HG03097 (cell line): ENCODE data around the gene GLCE.
"Not testable (repeated sequence)": the region's sequence is repeated elsewhere in the genome, so short reads cannot be mapped to it uniquely, and the experiment has no call there.

Experiments used
- ATAC-seq: cut with Tn5 transposase; IDR thresholded peaks from one replicate; pipeline ENCODE4 v1.9.1; 2021; ENCODE audit not compliant: unreplicated experiment, low FRiP score

GLCE gene

GRCh38 chr15:69244798-69245197 is 84.4 kb downstream of the GLCE start:
- ATAC-seq: no peak

GRCh38 chr15:69253156-69253555 is 92.7 kb downstream of the GLCE start:
- ATAC-seq: no peak

- no peak for ATAC-seq
Observed at GRCh38 chr15:69265347-69265955, 105.0 kb downstream of the GLCE start.

GRCh38 chr15:69271217-69271616 is 110.8 kb downstream of the GLCE start:
- no peak for ATAC-seq

DNA sequence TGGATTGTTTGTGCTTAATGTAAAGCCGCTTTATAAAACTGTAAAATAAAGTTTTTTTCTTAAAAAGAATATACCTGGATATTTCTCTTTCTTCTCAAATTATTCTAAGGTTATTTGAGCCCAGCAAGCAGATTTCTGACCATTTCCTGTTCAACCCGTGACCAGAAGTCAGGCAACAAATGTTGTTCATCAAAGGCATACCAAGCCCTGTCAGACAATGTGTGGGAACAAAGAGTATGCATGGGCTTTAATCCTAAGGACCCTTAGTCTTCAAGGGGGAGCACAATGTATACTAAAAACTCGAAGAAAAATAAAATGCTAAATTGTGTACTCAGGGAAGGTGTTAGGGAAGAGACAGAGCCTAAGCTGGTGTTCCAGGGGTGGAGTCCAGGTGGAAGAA is 111.7 kb downstream of the GLCE start:
- ATAC-seq: no peak

DNA sequence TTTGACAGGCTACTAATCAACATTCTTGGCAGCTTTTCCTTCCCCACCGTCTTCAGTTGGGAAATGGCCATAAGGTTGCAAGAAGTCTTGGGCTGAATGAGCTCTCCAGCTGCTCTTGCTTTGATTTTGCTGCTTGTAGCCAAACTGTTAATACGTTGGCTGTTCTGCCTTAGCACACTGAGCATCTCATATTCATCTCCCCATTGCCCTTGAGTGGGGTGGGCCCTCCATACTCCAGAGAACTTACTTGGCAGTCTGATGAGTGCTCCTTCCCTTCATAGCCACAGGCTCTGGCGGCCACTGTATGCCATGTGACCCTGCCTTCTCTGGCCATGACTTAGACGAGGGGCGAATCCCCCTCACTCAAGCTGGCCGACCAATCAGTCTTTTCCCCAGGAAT is 112.5 kb downstream of the GLCE start:
- no peak for ATAC-seq

DNA sequence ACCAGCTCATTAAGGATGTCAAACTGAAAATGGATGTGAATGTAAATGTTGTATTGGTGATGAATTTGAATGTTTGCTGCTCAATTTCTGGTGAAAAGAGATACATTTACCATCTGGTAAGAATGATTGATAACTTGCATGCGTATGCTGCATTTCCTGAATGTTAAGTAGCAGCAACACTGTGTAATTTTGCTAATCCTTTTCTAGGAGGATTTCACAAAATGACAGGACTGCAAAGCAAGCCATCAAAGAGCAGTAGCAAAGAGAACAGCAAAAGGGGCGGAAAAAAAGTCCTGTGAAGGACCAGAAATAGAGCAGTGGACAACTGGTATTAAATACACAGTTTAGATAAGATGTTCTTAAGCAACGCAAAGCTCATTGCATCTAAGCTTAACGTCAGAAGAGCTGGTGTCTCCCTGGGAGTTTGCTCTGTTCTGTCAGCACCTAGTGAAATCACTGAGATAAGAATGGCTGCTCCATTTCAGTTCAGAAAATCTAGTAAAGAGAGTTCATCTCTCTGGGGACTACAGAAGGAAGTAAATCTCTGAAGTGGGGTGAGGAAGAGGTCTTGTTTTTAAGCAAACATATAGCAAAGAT is 114.7 kb downstream of the GLCE start:
- ATAC-seq: no peak

- no peak for ATAC-seq
Observed at GRCh38 chr15:69275933-69276560, 115.6 kb downstream of the GLCE start.

DNA sequence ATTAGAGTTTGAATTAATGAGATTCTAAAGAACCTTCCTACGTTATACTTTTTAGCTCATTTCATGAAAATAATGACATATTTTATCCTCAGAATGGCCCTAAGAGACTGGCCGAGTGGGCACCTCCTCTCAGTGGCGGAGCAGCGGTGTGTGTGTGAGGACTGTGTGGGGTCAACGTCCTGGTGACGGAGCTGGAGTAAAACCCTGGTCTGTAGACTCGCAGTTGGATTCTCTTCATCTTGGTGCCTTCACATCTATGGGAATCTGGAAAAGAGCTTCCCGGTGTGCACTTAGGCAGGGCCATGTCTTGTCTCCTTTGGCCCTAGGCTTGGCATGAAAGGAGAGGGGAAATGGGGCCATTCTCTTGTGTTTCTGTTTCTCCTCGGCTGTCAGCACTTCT is 116.9 kb downstream of the GLCE start:
- no peak for ATAC-seq

- ATAC-seq: no peak
Observed at GRCh38 chr15:69279636-69280035, 119.2 kb downstream of the GLCE start.

- ATAC-seq: no peak
Observed at GRCh38 chr15:69280783-69281182, 120.3 kb downstream of the GLCE start.

DNA sequence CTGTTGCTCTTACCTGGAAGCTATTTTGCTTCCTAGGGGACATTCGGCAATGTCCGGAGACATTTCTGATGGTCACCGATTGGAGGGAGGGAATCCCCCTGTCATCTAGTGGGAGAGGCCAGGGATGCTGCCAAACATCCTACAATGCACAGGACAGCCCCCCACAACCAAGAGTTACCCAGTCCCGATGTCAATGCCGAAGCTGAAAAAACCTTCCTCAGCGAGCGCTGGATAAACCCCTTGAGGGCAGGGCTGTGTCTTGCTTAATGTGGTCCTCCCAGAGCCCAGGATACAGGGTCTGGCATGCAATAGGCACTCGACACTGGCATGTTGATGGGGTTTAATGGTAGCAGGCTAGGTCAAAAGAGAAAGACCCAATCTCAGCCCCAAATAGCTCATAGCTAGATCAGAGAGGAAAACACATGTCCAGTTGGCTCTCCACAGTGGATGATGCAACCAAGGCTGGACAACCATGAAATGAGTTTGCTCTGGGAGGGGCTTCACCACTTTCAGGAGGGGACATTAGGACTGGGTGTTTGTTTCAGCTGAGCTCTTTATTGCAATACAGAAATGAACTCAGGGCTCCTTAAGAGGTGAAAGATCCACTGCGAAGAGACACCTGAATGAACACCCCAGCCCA is 121.8 kb downstream of the GLCE start:
- ATAC-seq: no peak

DNA sequence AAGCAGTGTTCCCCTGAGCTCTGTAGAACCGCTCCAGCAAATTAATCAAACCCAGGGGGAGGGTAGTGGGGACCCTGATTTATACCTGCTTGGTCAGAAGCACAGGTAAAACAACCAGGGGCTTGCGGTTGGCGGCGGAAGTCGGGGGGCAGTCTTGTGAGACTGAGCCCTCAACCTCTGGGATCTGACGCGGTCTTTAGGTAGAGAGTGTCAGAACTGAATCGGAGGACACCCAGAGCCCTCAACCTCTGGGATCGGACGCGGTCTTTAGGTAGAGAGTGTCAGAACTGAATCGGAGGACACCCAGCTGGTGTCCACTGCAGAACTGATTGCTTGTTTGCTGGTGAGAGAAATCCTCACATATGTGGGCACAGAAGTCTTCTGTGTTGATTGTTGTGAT is 125.4 kb downstream of the GLCE start:
- no peak for ATAC-seq

DNA sequence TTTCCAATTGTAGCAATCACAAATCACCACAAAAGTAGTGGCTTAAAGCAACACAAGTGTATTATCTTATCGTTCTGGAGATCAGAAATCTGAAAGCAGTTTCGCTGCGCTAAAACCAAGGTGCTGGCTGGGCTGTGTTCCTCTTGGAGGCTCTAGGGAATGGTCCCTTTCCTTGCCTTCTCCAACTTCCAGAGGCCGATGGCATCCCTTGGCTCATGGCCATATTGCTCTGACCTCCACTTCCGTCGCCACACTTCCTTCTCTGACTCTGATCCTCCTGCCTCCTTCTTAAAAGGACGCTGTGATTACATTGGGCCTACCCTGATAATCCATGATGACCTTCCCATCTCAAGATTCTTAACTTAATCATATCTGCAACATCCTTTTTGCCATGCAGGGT is 127.6 kb downstream of the GLCE start:
- ATAC-seq: no peak

GRCh38 chr15:69288531-69289341 is 128.3 kb downstream of the GLCE start:
- no peak for ATAC-seq

DNA sequence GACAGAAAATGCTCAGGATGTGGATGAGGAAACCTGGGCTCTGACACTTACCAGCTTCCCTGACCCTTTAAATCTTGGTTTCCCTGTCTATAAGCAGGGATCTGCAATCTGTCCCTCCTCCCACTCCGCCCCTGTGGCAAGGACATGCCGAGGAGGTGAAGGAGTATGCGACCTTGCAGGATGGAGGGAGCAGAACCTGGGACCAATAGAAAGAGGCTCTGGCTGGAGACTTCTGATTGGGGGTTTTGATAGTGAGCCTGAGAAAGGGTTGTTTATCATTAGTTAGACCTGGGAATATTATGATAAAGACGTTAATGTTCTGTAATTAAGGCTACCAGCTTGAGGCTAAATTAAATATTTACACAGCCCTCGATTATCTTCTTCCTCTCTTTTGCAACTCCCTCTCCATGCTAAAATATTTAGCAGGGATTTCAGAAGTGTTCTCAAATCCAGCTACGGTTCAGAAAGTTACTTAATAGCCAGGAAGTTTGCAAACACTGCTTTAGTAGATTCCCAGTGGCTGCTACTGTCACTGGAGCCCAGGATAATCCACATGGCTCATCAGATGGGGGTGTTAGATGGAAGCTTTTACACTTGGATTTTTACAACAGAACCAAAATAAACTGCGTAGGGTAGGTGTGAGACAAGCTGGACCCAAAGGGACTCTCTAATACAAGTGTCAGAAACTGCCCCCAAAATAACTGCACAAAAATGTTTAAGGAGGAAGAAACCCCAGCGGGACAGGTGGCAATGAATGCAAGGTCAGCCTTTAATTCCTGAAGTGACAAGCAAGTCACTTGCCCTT is 129.1 kb downstream of the GLCE start:
- ATAC-seq: no peak

DNA sequence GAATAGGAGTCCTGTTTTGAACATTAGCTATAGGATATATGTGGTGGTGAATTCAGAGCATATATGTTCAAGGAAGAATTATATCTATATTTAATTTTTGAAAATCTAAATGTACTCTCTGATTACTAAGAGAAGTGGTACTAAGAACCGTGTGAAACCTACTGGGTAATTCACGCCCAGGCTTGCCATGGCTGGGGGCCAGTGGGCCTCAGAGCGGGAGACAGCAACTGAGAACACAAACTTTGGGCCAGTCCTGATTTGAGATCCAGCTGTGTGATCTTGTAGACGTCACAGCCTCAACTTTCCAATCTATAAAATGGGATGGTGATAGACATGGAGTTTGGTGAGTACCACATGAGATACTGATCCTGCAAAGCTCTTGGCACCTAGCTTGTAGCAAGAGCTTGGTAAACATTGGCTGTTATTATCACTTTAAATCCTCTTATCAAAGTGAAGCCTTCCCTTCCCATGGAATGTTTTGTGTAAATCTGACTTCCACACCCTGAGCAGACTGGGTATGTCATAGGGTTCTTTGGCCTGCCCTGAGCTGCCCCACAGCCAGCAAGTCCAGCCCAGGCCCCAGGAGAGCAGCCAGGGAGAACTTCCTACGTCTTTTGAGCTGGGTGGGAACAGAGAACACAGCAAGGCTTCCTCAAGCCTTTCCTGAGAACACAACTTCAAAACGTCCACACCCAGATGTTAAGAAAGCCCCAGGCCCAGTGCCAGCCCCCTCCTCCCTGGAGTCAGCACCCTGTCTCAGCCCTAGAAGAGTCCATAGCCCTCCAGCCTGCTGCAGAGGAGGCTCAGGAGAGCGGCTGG is 130.1 kb downstream of the GLCE start:
- no peak for ATAC-seq

DNA sequence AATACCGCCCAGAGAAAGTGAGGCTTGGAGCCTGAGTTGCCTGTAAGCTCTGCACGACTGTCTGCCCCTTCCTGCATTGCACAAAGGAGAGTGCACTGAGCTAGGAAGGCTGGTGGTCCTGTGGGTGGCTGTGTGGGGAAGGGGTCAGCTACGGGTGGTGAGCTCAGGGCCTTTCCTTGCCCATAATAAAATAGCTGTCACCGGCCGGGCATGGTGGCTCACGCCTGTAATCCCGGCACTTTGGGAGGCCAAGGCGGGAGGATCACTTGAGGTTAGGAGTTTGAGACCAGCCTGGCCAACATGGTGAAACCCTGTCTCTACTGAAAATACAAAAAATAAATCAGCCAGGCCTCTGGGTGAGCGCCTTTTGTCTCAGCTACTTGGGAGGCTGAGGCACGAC is 131.2 kb downstream of the GLCE start:
- ATAC-seq: not testable (repeated sequence)

DNA sequence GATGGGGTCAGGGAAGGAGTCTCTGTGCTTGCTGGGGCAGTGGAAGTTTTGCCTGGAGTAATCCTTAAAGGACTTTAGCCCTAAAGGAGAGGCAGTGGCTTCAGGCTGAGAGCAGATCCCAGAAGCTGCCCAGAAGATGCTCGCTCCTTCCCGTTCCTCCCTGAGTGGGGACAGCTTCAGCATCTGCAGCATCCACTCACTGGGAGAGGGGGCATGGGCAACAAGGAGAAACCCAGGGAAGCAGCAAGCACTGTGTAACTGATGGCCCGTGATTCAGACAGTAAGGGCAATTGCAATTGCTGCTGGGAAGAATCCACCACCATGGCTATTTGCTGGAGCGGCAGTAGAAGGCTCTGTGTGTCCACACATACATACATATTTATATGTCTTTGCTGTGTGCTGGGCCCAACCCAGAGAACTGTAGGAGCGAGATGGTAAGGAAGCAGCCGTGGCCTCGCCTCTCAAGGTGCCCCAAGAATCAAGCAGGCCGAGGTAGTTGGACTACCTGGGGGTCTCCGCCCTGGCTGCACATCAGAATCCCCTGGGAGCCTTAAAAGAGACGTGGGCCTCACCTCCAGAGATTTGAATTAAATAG is 132.5 kb downstream of the GLCE start:
- ATAC-seq: no peak
